ENCODE measurements around the gene HSPA5. TPM values are rescaled to one million over a fixed set of nuclear protein-coding genes. Genes with fewer than 3 reads are reported as not detected.

HSPA5 gene
- total and polyA plus RNA-seq, 12 donors: 30.0 to 677 (median 102) TPM

- Histone ChIP-seq H3K4me1 (replicated peaks in 1 of 2) (peaks cover 22 to 44% of the 10 kb centered on the region in 2 donors), H3K4me3 (peak overlapping the region; percentile 60 to 100 (median 76)), H3K9me3 (replicated peaks in 1 of 3) (no peaks in the 10 kb centered on the region), H3K36me3 (replicated peaks in 1 of 2) (no peaks in the 10 kb centered on the region), H3K27me3 (no peaks in the 10 kb centered on the region), H3K27ac (peak overlapping the region; percentile 44 to 99 (median 80))
- intact Hi-C loops (cut with DNase I): no loop called here
- 0 to 1% (median 0%) methylated on average over 8 to 26 of the region's 26 CpGs for WGBS, 4 donors
- no peak for TF ChIP-seq CTCF (IDR thresholded peaks at IDR 0.05)
- TF ChIP-seq POLR2A (IDR thresholded peaks at IDR 0.05): no peak
- DNase-seq: peak; percentile 30 to 59 (median 39)
Observed at GRCh38 chr9:125189011-125189360, 52.2 kb downstream of the HSPA5 start.

Small RNA genes within 50 kb of the gene (small RNA-seq; reads per million reads assigned to genes)
- gene AL354710.1: 0 reads per million in 2 donors

Other genes with a start within 250 kb of the HSPA5 start
- gene SCAI, start 97.8 kb downstream of the HSPA5 start, total RNA-seq: 10 to 100 TPM in 5 of 9 donors, 1 to 10 TPM in 4; 7.8 to 19.6 (median 10.6) TPM
- 1 to 10 TPM; 1.4 to 6.3 (median 3.1) TPM for gene SCAI, start 97.8 kb downstream of the HSPA5 start, polyA plus RNA-seq
- 10 to 100 TPM; 30.8 to 71.1 (median 47.8) TPM for gene PPP6C, start 51.5 kb downstream of the HSPA5 start, total RNA-seq
- 10 to 100 TPM; 15.9 to 51.0 (median 17.1) TPM for gene PPP6C, start 51.5 kb downstream of the HSPA5 start, polyA plus RNA-seq
- 10 to 100 TPM; 11.0 to 22.5 (median 16.8) TPM for gene RABEPK, start 40.8 kb downstream of the HSPA5 start, total RNA-seq
- 10 to 100 TPM; 16.7 to 27.3 (median 17.2) TPM for gene RABEPK, start 40.8 kb downstream of the HSPA5 start, polyA plus RNA-seq
- 10 to 100 TPM; 27.9 to 63.1 (median 42.8) TPM for gene GAPVD1, start 20.5 kb upstream of the HSPA5 start, total RNA-seq
- gene GAPVD1, start 20.5 kb upstream of the HSPA5 start, polyA plus RNA-seq: 10 to 100 TPM in 1 of 3 donors, 1 to 10 TPM in 2; 7.1 to 25.5 (median 9.6) TPM

Data from adrenal gland (tissue), 12 donors.